IPS-18c (cell line): ENCODE results near the gene RAB10.
"Not testable (repeated sequence)": the region's sequence is repeated elsewhere in the genome, so short reads cannot be mapped to it uniquely, and the experiment has no call there.

Source experiments
- H3K4me3 ChIP-seq: 2 replicates; pipeline ENCODE4 v1.7.0; 2013; ENCODE audit warnings: low read depth, mild to moderate bottlenecking, low read length, moderate library complexity; ENCODE audit not compliant: insufficient read depth
- H3K9me3 ChIP-seq: one replicate; pipeline ENCODE4 v1.6.1; 2013; ENCODE audit warnings: mild to moderate bottlenecking, low read length, moderate library complexity; ENCODE audit not compliant: control insufficient read depth, insufficient read depth

Gene RAB10

GRCh38 chr2:26074676-26075075, 40.8 kb downstream of the RAB10 start:
- H3K9me3 ChIP-seq: no peaks in the 10 kb centered on the region
- H3K4me3 ChIP-seq: no peak overlapping the region

- H3K4me3 ChIP-seq: no peak overlapping the region
- no peaks in the 10 kb centered on the region for H3K9me3 ChIP-seq
Observed at GRCh38 chr2:26075173-26075572, 41.3 kb downstream of the RAB10 start.

GRCh38 chr2:26076001-26076587, 42.2 kb downstream of the RAB10 start:
- H3K4me3 ChIP-seq: no peak overlapping the region
- H3K9me3 ChIP-seq: no peaks in the 10 kb centered on the region

GRCh38 chr2:26077291-26077690, 43.4 kb downstream of the RAB10 start:
- Histone ChIP-seq H3K4me3 (no peak overlapping the region), H3K9me3 (no peaks in the 10 kb centered on the region)

- H3K4me3 ChIP-seq: no peak overlapping the region
Observed at GRCh38 chr2:26078939-26079338, 45.1 kb downstream of the RAB10 start.

GRCh38 chr2:26080356-26080755, 46.5 kb downstream of the RAB10 start:
- Histone ChIP-seq H3K9me3 (no peaks in the 10 kb centered on the region), H3K4me3 (no peak overlapping the region)

More at GRCh38 chr2:26078939-26079338, 45.1 kb downstream of the RAB10 start:
- H3K9me3 ChIP-seq: no peaks in the 10 kb centered on the region

- not testable (repeated sequence) for H3K9me3 ChIP-seq, H3K4me3 ChIP-seq
Observed at GRCh38 chr2:26080925-26081324, 47.0 kb downstream of the RAB10 start.

GRCh38 chr2:26081556-26081955, 47.7 kb downstream of the RAB10 start:
- Histone ChIP-seq H3K4me3 (no peak overlapping the region), H3K9me3 (no peaks in the 10 kb centered on the region)

GRCh38 chr2:26086155-26086637, 52.3 kb downstream of the RAB10 start:
- Histone ChIP-seq H3K9me3 (no peaks in the 10 kb centered on the region), H3K4me3 (no peak overlapping the region)

- no peak overlapping the region for H3K4me3 ChIP-seq
- no peaks in the 10 kb centered on the region for H3K9me3 ChIP-seq
Observed at GRCh38 chr2:26086779-26087178, 52.9 kb downstream of the RAB10 start.

GRCh38 chr2:26088038-26088643, 54.3 kb downstream of the RAB10 start:
- Histone ChIP-seq H3K4me3 (no peak overlapping the region), H3K9me3 (no peaks in the 10 kb centered on the region)

GRCh38 chr2:26088931-26089330, 55.0 kb downstream of the RAB10 start:
- not testable (repeated sequence) for H3K9me3 ChIP-seq, H3K4me3 ChIP-seq

GRCh38 chr2:26089337-26089736, 55.5 kb downstream of the RAB10 start:
- Histone ChIP-seq H3K9me3 (no peaks in the 10 kb centered on the region), H3K4me3 (no peak overlapping the region)

- Histone ChIP-seq H3K4me3 (no peak overlapping the region), H3K9me3 (peaks cover 3% of the 10 kb centered on the region)
Observed at GRCh38 chr2:26095758-26096157, 61.9 kb downstream of the RAB10 start.

- Histone ChIP-seq H3K4me3 (no peak overlapping the region), H3K9me3 (peaks cover 3% of the 10 kb centered on the region)
Observed at GRCh38 chr2:26099933-26100332, 66.0 kb downstream of the RAB10 start.

- H3K9me3 ChIP-seq: peaks cover 3% of the 10 kb centered on the region
- H3K4me3 ChIP-seq: no peak overlapping the region
Observed at GRCh38 chr2:26100384-26100783, 66.5 kb downstream of the RAB10 start.

GRCh38 chr2:26103752-26104151, 69.9 kb downstream of the RAB10 start:
- no peak overlapping the region for H3K4me3 ChIP-seq
- H3K9me3 ChIP-seq: no peaks in the 10 kb centered on the region

GRCh38 chr2:26108701-26109100, 74.8 kb downstream of the RAB10 start:
- not testable (repeated sequence) for H3K9me3 ChIP-seq, H3K4me3 ChIP-seq

- no peaks in the 10 kb centered on the region for H3K9me3 ChIP-seq
- H3K4me3 ChIP-seq: no peak overlapping the region
Observed at GRCh38 chr2:26112201-26112600, 78.3 kb downstream of the RAB10 start.
